Brain microvascular endothelial cell (primary cell): ENCODE results near the gene MOCS1.

ENCODE experiments used
- DNase-seq: peaks from one replicate; pipeline ENCODE4 v3.0.0-alpha.2; 2020
- H3K27ac ChIP-seq: fragments of 250-450 bp; sonication (Bioruptor Pico); 2 replicates; pipeline ENCODE4 v1.5.1; 2020; ENCODE audit warnings: mild to moderate bottlenecking, moderate library complexity
- H3K27me3 ChIP-seq: fragments of 250-450 bp; sonication (Bioruptor Pico); replicated peaks from 2 replicates; pipeline ENCODE4 v1.5.1; 2020; ENCODE audit warnings: mild to moderate bottlenecking
- H3K36me3 ChIP-seq: fragments of 250-450 bp; sonication (Bioruptor Pico); replicated peaks from 2 replicates; pipeline ENCODE4 v1.5.1; 2020; ENCODE audit warnings: mild to moderate bottlenecking
- H3K4me3 ChIP-seq: 2 replicates; pipeline ENCODE4 v1.5.1; 2011; ENCODE audit warnings: low read depth, mild to moderate bottlenecking, control low read depth, low read length, moderate library complexity
- CTCF ChIP-seq: IDR thresholded peaks from 2 replicates; pipeline ENCODE4 v1.5.1; 2011; ENCODE audit warnings: low read depth, mild to moderate bottlenecking, moderate library complexity, low read length, control low read depth, inconsistent platforms; ENCODE audit errors: missing control alignments
- in situ Hi-C: cut with HindIII; loops from 2 replicates; pipeline ENCODE4 v1.10.0; 2017; ENCODE audit warnings: low sequenced_read_pairs, low pct_ligation_motif_present

The MOCS1 gene

GRCh38 chr6:39886871-39887270, 47.4 kb downstream of the MOCS1 start:
- in situ Hi-C loops: no loop called here
- DNase-seq: no peak
- H3K4me3 ChIP-seq: no peak overlapping the region
- no peaks in the 10 kb centered on the region for H3K27me3 ChIP-seq
- no peak for TF ChIP-seq CTCF
- peak overlapping the region; percentile 97 for H3K27ac ChIP-seq
- H3K36me3 ChIP-seq: no peaks in the 10 kb centered on the region

DNA sequence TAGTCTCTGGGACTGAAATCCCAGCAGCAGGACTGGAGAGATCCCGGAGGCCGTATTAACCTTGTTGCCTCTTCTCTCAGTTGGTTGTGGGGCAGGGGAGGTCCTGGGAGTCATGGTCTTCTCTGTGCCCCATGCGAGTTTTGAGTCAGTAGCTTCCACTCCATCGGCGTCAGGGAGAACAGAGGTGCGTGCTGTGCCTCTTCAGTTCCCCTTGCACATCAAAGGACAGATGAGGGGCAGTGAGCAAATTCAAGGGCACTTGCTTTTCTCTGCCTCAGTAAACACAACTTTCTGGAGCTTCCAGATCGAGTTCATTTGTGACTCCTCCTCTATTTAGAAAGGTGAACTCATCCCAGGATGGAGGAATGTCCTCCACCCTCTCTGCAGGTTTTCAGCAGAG, 48.6 kb downstream of the MOCS1 start:
- Histone ChIP-seq H3K4me3 (no peak overlapping the region), H3K27me3 (no peaks in the 10 kb centered on the region), H3K36me3 (no peaks in the 10 kb centered on the region), H3K27ac (peak overlapping the region; percentile 98)
- in situ Hi-C loops: no loop called here
- TF ChIP-seq CTCF: no peak
- no peak for DNase-seq

GRCh38 chr6:39884696-39885095, 49.6 kb downstream of the MOCS1 start:
- H3K4me3 ChIP-seq: no peak overlapping the region

DNA sequence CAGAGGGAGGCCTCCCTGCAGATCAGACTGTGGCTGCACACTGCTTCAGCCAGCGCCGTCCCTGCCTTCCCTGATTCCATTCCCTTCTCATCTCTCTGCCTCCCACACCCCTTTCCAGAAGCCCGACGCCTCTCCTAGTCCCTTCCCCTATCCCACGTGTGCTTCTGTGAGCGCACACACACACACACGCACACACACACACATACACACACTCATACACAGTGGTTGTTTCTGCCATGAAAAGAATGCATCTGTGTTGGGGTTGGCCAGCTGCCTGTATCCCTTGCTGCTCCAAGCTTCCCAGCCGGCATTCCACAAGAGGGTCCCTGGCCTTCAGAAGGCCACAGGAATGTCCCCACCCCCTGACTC, 51.7 kb downstream of the MOCS1 start:
- Histone ChIP-seq H3K27ac (peak overlapping the region; percentile 98), H3K4me3 (peak overlapping the region; percentile 1), H3K36me3 (no peaks in the 10 kb centered on the region), H3K27me3 (no peaks in the 10 kb centered on the region)
- in situ Hi-C loops: no loop called here
- DNase-seq: peak; percentile 98
- TF ChIP-seq CTCF: no peak

More at GRCh38 chr6:39884696-39885095, 49.6 kb downstream of the MOCS1 start:
- DNase-seq: peak; percentile 68
- no peaks in the 10 kb centered on the region for H3K36me3 ChIP-seq
- no peaks in the 10 kb centered on the region for H3K27me3 ChIP-seq
- H3K27ac ChIP-seq: peak overlapping the region; percentile 98
- in situ Hi-C loops: no loop called here
- no peak for TF ChIP-seq CTCF

DNA sequence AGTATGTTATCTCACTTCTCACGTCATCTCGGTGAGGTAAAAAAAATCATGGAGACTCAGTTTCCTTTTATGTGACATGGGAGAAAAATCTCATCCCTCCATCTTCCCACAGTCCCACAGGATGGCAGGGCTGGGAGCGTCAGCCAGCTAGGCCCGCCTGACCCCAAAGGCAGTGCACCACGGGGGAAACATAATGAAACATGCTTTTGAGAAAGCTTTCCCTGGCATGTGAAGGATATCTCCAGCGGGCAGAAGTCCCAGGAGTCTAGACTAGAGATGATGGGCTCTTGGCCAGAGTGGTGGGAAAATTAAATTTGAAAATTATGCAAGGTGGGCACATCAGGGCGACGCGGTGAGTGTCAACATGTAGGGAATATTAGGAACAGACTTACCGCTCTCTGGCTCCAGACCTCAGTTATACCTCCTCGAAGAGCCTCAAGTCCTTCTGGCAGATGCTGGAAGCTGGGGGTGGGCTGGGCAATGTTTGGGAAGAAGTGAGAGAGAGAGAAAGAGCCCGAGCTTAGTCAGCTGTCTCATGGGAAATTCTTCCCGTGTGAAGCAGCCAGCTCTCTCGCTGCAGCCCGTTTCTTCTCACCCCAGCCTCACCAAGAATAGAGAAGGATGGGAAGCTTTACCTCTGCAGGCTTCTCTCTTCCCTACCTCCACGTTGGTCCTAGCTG, 52.3 kb downstream of the MOCS1 start:
- Histone ChIP-seq H3K27me3 (no peaks in the 10 kb centered on the region), H3K36me3 (no peaks in the 10 kb centered on the region), H3K27ac (peak overlapping the region; percentile 98), H3K4me3 (peak overlapping the region; percentile 1)
- peak; percentile 85 for DNase-seq
- in situ Hi-C loops: no loop called here
- TF ChIP-seq CTCF: no peak

DNA sequence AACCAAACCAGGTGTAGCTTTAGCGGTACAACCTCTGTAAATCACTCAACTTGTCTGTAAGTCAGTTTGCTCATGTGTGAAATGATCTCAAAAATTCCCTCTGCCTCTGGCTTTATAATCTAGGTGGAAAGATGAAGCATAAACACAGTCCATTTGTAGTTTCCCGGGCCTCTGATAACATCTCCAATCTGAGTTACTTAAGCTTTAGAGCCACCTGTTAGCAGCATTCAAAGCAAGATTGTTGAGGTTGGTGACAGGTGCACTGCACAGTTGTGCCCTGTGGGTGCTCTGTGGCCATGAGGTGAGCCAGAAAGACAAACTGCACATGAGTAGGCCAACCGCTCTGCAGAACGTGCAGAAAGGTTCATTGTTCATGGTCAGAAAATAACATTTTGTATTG, 53.7 kb downstream of the MOCS1 start:
- Histone ChIP-seq H3K36me3 (no peaks in the 10 kb centered on the region), H3K27ac (no peak overlapping the region), H3K27me3 (no peaks in the 10 kb centered on the region), H3K4me3 (no peak overlapping the region)
- in situ Hi-C loops: no loop called here
- no peak for DNase-seq
- TF ChIP-seq CTCF: no peak
